Measurements from ENCODE around the gene PDE6A.

Gene PDE6A

DNA sequence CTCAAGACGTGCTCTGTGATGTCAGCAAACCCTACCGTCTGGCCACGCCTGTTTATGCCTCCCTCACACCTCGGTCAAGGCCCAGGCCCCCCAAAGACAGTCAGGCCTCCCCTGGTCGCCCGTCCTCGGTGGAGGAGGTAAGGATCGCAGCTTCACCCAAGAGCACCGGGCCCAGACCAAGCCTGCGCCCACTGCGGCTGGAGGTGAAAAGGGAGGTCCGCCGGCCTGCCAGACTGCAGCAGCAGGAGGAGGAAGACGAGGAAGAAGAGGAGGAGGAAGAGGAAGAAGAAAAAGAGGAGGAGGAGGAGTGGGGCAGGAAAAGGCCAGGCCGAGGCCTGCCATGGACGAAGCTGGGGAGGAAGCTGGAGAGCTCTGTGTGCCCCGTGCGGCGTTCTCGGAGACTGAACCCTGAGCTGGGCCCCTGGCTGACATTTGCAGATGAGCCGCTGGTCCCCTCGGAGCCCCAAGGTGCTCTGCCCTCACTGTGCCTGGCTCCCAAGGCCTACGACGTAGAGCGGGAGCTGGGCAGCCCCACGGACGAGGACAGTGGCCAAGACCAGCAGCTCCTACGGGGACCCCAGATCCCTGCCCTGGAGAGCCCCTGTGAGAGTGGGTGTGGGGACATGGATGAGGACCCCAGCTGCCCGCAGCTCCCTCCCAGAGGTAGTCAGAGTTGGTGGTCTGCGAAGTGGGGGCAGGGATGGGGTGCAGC lies 111.3 kb downstream of the PDE6A start:
- no peak for DNase-seq

DNA sequence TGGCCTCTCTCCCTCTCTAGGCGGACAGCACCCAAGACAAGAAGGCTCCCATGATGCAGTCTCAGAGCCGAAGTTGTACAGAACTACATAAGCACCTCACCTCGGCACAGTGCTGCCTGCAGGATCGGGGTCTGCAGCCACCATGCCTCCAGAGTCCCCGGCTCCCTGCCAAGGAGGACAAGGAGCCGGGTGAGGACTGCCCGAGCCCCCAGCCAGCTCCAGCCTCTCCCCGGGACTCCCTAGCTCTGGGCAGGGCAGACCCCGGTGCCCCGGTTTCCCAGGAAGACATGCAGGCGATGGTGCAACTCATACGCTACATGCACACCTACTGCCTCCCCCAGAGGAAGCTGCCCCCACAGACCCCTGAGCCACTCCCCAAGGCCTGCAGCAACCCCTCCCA lies 112.0 kb downstream of the PDE6A start:
- DNase-seq, result no peak

DNA sequence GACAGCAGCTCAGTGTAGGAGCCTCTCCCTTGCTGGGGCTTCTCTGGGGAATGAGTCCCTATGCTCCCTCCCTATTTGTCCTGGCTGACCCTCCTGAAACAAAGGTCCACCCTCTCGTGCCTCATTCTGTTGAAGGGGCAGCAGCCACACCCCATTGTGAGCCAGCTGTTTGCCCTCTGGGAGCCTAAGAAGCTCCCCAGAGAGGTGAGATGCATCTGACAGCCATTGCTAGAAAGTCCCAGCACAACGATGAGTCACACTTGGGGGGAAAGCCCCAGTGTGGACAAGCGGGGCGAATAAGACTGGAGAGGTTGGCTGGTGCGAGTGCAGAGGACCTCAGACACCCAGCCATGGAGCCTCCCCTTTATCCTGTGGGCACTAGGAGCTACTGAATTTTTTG lies 113.1 kb downstream of the PDE6A start:
- no peak for DNase-seq

DNA sequence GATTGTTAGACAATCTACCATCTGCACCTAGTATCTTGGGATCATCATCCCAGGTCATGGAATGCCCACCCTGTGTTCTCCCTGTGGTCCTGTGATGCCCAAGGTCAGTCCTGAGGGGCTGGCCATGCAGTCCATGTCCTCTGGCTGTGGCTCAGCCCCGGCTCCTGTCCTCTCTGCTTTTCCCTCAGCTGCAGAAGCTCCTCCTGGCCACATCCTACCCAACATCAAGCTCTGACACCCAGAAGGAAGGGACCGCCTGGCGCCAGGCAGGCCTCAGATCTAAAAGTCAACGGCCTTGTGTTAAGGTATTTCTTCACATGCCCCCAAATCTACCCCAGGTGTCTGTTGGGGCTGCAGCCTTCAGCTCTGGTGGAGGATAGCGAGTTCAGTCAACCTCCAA lies 114.0 kb downstream of the PDE6A start:
- no peak for DNase-seq

DNA sequence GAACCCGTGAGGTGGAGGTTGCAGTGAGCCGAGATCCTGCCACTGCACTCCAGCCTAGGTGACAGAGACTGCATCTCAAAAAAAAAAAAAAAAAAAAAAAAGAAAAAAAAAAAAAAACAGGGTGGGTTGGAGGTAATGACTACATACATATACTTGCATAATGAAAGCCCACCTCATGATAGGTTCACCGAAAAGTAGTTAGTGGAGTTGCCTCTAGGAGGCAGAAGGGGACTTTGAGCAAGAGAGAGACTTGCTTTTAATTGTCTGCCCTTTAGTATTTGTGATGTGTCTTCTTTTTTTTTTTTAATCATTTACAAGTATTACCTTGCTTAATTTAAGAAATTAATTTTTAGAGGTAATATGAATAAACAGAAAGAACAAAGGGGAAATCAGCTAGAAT lies 114.6 kb downstream of the PDE6A start:
- DNase-seq, result peak; percentile 0

DNA sequence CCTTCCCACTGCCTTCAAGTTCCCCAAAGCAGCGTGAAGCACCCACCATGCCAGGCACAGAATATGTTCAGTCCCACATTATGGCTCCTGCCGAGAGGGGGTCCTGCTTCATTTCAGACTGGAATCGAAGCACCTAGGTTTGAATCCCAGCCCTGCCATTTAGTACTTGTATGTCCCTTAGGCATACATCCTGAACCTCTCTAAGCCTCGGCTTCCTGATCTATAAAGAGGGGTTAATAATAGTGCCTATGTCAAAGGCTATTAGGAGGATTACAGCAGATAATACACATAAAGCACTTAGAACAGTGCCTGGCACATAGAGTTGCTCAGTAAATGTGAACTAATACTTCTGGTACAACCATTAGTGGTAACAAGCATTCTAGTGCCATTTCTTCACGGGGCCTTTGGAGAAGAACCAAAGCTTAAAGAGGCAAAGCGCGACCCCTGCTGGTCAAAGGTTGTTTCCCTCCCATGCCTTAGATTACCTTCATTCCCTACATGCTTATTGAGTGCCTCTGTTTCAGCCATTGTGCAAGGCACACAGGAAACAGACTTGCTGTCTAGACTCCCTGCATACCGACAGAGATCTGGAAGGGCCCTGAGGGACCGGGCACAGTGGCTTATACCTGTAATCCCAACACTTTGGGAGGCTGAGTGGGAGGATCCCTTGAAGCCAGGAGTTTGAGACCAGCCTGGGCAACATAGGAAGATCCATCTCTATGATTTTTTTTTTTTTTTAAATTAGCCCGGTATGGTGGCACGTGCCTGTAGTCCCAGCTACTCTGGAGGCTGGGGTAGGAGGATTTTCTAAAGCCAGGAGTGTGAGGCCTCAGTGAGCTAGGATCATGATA lies 116.2 kb downstream of the PDE6A start:
- peak; percentile 57 for DNase-seq

DNA sequence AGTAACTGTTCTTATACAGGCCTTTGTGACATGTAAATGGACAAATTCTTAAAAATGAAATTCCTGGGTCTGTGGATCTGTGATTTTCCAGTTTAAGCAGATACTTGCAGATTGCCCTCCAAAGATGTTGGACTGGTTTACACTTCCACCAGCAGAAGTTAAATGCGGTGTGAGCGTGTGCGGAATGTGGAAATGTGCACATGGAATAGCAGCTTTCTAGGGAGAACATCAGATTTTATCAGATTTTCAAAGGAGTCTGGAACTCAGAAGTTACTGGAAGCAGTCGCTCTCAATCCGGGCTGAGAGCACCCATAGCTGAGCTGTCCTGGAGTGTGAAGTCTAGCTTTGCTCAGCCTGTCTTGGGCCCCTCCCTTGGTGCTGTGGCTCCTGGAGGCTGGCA lies 117.0 kb downstream of the PDE6A start:
- DNase-seq, result no peak

DNA sequence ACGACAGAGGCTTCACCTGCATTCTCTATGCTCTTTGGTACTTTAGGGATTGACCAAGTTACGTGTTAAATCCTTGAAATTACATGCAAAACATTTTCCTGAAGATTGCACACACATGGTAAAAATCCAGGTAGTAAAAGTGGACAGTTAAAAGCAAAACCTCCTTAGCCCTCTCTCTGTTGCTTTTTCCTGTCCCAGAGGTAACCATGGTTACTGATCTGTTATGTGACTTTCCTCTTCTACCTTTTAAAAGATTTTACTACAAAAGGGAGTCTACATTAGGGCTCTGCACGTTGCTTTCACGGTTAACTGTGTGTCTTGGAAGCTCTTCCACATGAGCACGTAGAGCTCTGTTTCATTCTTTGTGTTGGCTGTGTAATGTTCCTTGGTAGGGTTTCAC lies 117.5 kb downstream of the PDE6A start:
- DNase-seq, result no peak

DNA sequence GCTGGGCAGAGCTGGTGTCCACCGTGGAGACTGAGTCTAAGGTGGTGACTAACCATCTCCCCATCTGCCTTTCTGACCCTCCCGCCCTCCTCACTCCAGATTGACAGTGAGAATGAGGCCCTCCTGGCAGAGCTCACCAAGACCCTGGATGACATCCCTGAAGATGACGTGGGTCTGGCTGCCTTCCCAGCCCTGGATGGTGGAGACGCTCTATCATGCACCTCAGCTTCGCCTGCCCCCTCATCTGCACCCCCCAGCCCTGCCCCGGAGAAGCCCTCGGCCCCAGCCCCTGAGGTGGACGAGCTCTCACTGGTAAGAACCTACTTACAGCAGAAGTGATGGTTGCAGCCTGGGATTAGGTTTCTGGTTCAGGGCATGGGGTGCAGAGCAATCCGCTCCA lies 118.0 kb downstream of the PDE6A start:
- no peak for DNase-seq

DNA sequence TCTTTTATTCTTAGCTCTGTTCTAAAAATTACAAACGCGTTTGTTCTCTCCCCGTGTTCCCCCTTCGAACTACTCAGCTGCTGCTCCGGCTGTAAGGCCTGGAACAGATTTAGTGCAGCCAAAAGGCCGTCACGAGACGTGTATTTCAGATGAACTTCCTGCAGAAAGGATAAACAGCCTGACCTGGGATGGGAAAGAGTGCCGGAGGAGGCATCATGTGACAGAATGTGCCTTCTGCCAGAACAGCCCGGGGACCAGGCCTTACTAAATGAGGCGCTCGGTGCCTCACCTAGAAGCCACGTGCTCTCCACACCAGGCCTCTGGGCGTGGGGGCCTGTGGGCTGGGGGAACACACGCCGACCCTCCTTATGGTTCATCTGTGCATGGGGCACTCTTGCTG lies 119.7 kb downstream of the PDE6A start:
- no peak for DNase-seq

DNA sequence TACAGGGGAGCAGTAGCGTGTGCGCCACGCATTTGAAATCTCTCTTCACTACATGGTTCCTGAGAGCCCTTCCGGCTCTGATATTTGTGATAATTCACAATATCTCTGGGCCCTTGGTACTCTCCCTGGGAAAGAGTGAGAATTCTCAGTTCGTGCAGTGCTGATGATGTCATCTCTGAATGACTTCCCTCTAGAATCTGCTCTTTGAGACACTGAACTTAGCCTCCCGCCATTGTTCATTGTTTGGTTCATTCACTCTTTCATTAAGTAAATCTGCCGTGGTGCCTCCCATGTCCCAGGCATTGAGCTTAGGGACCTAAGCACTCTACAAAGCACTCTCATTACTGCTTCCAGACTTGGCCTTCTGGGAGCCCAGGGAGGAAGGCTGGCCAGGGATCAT lies 120.5 kb downstream of the PDE6A start:
- DNase-seq, result no peak

DNA sequence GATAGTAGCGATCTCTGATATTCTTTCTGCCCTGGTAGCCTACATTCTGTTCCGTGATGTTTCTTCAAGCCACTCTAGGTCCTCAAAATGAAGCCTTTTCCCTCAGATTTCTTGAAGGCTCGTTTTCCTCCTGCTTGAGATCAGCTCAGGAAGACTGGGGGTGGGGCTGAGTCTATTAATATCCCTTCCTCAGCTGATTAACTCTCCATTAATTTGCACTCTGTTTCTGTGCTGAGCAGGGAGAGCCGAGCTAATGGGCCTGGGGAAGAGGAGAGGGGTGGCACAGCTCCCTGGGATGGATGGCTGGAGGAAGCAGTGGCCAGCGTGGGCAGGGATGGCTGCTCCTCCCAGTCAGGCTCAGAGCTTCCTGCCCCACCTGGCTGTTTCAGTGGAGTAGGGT lies 121.2 kb downstream of the PDE6A start:
- DNase-seq, result no peak

DNA sequence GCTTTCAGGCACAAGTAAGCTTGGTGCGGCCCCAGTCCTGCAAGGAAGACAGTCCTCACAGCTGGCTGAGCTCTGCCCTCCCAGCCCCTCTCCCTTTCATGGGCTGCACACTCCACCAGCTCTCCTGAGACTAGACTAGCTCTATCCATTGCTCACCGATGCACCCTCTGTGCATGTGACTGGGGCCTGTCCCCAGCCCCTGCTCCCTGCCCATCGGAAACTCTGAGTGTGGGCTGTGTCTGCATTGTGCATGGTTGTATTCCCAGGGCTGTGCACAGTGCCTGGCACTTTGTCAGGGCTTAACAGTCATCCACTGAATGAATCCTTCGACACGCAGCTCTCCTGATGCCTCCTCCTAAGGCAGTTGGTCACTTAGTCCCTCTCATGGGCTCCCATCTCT lies 122.3 kb downstream of the PDE6A start:
- DNase-seq, result no peak

DNA sequence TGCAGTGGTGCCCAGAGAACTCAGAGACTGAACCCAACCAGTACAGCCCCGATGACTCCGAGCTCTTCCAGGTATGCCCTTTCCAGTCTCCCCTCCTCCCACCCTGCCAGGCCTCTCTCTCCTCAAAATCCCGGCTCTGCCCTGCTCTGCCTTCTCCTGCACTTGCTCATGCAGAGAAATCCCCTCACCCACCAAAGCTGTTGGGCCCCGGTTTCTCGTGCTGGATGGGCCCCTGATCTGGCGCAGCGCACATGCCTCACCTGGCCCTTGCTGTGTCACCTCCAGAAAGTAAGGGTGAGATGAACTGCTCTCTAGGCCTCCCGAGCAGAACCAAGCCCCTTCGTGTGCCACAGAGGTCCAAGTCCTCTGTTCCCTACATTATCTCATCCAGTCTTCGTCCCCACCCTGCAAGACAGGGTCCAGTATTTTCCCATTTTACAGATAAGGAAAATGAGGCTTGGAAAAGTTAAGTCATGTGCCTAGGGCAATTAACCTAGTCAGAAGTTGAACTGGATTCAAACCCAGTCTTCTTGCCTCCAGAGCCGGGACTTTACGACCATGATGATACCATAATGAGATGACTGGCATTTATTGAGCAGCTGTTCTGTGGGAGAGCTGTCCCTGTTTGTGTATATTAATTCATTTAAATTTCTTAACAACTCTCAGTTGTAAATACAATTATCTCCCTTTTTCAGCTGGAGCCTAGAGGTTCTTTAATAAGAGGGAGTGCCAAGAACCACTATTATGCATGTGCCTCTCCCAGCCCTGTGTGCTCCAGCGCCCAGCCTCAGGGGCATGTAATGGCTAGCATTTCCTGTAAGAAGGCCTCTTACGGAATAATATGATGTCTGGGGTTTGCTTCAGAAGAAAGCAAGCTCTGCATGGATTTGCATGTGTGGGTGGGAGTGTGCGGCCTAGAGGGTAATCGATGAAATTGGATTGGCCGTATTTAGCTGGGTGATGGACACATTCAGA lies 123.8 kb downstream of the PDE6A start:
- no peak for DNase-seq

DNA sequence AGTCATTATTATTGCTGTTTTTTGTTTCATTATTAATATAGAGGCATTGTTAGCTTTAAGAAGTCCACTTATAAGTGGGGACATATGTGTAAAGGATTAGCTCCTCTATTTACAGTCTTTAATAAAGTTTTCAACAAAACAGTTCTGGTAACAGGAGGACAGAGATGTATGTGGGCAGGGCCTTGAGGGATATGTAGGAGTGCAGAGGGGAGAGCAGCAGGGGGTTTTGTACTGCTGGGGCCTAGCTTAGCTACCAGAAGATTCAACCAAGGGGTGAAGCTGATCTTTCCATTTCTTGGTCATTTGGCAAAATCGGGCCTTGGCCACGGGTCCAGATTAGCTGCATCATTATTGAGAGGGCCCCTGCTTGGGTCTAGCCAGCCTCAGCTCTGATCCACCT lies 124.6 kb downstream of the PDE6A start:
- DNase-seq, result no peak

DNA sequence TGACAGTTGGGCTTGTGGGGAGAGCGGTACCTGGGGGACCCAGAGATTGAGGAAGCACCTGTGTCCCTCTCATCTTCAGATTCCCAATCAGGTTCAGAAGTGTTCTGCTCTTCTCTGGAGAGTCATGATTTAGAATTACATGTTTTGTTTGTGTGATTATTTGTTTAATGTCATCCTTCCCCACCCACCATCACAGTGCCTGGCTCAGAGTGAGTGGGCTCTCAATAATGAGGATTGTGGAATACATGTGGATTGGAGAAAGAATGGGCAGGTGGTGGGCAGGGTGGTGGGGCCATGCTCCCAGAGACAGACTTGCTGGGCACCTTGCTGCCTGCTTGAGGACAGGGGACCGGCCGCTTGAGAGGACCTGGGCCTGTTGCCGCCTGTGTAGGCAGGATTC lies 126.5 kb downstream of the PDE6A start:
- no peak for DNase-seq

DNA sequence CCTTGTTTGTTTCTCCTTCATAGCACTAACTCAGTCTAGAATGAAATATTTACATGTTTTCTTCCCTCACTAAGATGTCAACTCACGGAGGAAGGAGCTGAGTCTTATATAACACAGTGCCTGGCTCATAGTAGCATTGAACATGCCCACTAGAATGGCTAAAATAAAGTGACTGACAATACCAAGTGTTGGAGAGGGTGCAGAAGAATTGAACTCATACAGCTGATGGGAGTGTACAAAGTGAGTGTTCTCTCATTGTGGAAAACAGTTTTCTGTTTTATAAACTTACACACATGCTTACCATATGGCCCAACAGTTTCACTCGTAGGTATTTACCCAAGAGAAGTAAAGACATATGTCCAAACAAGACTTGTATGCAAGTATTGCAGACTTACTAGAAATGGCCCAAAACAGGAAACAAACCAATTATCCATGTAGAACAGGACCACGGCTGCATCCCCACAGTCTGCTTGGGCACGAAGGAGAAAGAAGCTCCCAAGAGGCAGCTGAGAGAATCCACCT lies 127.0 kb downstream of the PDE6A start:
- DNase-seq, result no peak

DNA sequence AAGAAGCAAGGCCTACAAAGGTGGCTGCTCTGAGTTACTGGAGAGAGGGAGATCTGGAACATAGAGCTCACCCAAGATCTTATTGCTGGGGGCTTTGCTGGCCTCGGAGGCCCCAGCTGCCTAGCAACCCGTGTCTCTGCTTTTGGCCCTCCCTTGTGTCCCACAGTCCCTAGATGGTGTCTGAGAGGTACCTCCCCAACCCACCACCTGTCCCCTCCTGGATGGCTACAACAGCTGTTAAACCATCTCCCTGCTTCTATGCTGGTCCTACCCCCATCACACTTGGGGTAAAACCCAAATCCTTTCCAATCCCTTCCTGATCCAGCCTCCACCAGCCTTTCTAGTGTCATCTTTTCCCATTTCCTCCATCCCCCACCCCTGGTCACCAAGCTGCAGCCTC lies 127.9 kb downstream of the PDE6A start:
- DNase-seq, result no peak

DNA sequence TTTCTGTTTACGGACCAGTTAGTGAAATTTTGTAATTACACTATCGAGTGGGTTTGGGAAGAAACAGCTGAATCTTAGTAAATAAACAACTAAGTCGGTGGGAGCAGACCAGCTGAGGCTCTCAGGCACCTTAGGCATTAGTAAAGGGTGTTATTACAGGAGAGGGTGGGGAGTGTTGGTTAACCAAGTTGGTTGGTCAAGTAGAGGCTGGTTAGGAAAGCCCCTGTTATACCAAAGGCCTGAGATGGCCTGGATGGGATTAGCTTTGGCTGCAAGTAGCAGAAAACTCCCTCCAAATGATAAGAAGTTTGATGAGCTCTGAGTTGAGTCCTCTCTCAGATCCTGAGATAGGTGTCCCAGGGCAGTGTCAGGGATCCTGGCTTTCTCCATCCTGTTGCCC lies 133.1 kb downstream of the PDE6A start:
- DNase-seq, result no peak

DNA sequence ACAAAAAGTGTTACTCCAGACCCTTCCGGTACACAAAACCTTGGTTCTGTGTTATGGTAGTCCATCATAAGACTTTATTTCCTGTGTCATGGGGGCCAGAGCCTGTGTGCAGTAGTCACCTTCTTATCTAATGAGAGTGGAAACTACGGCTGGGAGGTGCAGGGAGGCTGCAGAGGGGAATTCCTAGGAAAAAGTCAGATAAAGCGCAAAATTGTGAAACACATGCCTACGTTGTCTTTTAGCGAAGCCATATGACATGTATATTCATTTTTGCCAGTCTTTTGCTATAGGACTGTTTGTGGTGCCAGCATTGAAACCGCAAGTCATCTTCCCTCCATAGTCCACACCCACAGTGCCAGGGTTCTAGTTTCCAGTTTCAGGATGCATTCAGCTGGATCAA lies 133.7 kb downstream of the PDE6A start:
- no peak for DNase-seq

DNA sequence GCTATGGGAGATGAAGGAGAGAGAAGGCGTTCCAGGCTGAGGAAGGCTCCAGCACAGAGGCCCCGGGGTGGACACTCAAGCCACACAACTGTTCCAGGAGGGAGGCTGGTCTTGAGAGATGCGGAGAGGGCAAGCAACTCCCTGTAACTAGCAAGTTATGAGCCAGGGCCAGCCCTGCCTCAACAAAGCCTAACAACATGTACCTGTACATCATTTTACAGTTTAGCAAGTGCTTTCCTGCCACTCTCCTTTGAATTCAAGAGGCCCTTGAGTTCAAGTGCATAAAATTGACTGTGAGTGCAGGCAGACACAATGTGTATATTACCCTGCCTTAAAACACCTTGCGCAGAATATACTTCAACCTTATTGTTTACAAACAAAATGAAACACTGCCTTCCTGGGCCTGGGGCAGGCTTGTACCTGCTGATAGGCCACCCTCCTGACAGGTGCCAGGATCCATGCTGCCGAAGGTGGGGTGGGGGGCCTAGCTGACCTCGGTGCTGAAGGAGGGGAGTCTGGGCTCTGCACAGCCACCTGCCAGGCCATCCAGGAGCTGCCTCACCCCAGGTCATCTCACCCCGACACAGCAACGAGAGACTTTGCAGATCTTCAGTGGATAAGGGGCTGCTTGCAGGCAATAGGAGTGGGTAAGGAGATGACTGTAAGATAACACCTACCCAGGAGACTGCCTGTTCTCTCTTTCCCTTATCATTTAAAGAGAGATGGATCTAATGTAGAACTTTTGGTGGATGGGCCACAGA lies 134.5 kb downstream of the PDE6A start:
- peak; percentile 31 for DNase-seq

DNA sequence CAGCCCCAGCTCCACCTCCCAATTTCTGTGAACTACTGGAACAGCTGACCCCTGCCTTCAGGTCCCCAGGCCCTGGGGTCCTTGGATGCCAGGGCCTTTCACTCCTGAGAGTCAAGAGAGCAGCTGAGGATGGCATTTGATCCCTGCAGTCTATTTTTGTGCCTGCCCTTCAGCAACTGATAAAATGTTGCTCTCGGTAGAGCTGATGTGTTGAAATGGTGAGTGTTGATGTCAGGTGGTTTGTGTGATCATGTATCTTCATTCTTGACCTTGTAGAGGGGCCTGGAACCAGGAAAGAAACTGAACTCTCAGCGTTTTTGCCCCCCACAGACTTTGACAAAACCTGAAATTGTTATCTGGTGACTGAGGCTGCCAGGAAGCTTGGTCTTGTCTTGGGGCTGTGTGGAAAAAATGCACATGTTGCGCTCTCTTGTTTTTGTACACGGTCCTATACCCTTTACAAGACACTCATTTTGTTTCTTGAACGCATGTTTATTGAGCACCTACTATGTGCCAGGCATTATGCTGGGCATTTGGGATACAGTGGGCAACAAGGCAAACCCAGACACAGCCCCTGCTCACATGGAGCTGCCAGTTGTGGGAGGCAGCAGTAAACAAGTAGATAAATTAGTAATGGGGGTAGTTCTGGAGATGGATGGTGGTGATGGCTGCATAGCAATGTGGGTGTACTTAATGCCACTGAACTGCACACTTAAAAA lies 136.2 kb downstream of the PDE6A start:
- DNase-seq, result no peak

All from NCI-H1092 (cell line).